Hindlimb muscle (tissue), 1 donor: ENCODE results near the gene SSBP3. TPM values are rescaled to one million over a fixed set of nuclear protein-coding genes. Genes with fewer than 3 reads are reported as not detected.
A peak's percentile ranks its signal among the peaks of the same experiment; 100 is the strongest.
"Not testable (repeated sequence)": the region's sequence is repeated elsewhere in the genome, so short reads cannot be mapped to it uniquely, and the experiment has no call there.

ENCODE experiments used
- DNase-seq: peaks from one replicate; pipeline ENCODE4 v3.0.0-alpha.2; 2013
- polyA plus RNA-seq: library from polyadenylated mRNA; unstranded; fragments of 120-200 nt; gene quantifications from one replicate; pipeline ENCODE4 v1.2.1, GENCODE V29; 2013; ENCODE audit not compliant: insufficient read length

SSBP3 gene
- polyA plus RNA-seq, 1 donor, result 67.2 TPM

DNA sequence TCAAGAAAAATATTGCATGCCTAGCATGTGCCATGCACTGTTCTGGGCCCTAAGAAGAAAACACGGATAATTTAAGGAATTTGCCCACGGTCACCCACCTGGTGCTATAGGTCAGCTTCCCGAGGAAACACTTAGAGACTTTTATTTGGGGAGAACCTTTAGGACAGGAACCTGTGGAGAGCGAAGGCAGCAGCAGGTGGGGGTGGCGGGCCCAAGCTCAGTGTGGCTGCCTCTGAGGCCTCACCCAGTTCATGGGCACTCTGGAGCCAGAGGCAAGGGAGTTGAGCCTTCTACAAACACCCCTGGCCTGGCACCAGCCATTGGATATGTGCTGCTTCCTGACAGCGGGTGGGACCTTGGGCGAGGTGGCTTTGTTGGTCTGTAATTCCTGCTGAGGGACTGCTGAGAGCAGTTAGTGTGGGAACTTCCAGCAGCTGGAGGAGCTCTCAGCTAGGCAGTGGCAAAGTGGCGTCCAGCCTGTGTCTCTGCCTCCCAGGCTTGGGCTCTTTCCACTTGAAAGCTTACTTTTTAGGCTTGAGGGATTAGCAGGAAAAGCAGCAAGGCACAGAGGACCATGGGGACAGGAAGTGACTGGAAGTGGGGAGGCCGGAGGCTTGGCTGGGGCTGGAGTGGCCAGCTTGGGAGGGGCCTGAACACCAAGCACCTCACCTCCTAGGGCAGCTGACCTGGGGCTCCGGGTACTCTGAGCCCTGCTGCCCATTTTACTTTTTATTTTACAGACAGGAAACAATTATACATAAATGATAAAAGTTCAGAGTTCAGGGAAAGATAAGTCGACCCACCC lies 187.1 kb downstream of the SSBP3 start:
- DNase-seq, result no peak

DNA sequence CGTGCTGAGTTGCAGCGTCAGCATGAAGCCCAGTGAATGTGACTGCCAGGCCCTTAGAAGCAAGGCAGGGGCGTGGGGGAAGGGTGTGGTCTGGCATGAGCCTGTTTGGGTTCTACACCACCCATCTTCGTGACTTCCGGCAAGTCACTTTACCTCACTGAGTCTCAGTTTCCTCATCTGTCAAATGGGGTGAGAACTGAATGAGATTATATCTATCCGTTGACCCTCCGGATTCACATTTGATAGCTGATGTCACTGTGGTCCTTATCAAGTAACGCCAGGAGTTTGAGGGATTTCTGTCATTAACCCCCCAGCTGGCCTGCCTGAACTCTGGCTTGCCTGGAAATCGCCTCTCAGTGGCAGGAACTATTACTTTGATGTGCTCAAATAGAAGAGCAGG lies 190.7 kb downstream of the SSBP3 start:
- DNase-seq, result no peak

DNA sequence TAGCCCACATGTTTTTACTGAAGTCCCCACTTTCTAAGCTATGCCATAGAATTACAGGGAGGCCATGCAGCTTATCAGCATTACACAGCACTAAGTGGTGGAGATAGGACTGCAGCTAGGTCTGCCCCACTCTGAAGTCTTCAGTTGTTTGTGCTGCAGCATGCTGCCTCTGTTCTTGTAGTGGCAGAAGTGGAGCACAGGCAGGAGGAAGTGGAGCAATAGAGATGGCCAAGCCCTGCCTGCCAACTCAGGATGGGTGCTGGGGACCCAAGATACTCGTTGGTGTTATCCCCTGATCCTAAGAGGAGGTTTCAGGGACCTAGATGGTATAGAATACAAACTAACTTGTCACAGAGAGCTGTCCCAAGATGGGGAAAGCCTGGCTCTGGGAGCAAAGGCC lies 193.3 kb downstream of the SSBP3 start:
- no peak for DNase-seq

DNA sequence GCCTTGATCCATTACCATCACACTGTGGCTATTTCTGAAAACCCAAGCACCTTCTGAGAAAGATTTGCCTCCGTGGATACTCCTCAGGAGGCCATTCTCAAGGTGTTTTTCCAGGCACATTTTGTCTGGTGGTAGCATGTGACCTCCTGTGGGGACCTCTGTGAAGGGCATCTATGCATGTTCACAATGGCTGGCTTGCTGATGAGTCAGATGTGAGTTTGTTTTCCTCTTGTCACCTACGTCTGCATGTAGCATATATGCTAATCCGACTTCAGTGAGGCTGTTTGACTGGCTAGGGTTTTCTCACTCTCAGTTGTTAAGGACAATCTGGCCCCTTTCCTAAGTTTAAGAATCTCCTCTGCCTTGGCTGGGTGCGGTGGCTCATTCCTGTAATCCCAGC lies 198.3 kb downstream of the SSBP3 start:
- DNase-seq, result not testable (repeated sequence)

DNA sequence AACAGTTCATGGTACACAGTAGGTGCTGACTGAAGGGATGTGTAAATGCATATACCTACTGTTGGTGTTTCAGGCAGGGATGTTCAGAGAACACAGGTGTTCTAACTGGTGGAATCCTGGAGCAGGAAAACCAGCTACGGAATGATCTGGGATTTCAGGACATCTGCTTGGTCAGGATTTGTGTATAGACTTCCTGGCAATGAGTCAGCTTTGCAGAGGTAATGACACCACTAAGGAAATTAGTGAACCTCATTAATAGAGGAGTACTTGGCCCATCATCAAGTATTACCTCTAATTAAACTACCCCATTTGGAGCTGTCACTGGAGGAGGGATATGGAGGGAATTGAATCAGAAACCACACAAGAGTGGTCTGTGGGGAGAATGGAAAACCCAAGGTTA lies 198.9 kb downstream of the SSBP3 start:
- DNase-seq, result no peak

DNA sequence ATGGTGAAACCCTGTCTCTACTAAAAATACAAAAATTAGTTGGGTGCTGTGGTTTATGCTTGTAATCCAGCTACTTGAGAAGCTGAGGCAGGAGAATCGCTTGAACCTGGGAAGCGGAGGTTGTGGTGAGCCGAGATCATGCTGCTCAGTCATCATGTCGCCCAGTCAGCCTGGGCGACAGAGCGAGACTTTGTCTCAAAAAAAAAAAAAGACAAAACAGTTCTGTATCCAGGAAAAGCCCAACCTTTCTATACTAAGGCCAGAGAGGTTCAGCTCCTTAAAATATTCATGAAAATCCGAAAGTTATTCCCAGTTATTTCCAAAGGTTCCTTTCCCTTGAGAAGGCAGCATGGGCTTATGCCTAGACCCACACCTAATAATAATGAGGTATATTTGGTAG lies 202.0 kb downstream of the SSBP3 start:
- no peak for DNase-seq

DNA sequence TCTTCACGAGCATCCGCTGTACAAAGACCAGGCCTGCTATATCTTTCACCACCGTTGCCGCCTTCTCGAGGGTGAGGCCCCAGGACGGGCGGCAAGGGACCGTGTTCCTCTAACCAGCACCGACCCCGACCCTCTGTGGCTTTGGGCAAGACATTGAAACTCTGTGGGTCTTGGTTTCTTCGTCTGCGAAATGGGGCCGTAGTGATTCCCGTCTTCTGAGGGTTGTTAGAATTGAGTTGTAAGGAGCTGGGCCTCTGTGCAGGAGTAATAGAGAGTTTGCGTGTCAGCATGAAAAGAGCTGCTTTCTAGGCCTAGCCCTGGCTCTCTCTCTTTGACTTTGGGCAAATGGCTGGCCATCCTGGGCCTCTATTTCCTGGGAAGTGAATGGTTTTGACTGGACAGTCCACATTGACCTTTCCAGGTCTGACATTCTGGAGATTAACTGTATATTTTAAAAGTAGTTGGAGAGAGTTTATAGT lies 205.6 kb downstream of the SSBP3 start:
- no peak for DNase-seq

DNA sequence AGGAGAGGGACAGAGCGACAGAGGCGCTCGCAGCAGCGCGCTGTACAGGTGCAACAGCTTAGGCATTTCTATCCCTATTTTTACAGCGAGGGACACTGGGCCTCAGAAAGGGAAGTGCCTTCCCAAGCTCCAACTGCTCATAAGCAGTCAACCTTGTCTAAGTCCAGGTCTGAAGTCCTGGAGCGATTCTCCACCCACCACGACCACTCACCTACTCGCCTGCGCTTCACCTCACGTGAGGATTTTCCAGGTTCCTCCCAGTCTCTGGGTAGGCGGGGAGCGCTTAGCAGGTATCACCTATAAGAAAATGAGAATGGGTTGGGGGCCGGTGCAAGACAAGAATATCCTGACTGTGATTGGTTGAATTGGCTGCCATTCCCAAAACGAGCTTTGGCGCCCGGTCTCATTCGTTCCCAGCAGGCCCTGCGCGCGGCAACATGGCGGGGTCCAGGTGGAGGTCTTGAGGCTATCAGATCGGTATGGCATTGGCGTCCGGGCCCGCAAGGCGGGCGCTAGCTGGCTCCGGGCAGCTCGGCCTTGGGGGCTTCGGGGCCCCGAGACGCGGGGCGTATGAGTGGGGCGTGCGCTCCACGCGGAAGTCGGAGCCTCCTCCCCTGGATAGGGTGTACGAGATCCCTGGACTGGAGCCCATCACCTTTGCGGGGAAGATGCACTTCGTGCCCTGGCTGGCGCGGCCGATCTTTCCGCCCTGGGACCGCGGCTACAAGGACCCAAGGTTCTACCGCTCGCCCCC lies 206.3 kb downstream of the SSBP3 start, which contains the start of the genes CYB5RL and MRPL37:
Gene CYB5RL (minus strand): TSS at position 266 of the 754 bp plus-strand sequence. CDS start 4,414 bp downstream, outside the sequence.
Gene MRPL37 (plus strand): TSS at position 403 of the 754 bp plus-strand sequence. CDS start 77 bp downstream, at position 480.
- DNase-seq, result peak; percentile 96

DNA sequence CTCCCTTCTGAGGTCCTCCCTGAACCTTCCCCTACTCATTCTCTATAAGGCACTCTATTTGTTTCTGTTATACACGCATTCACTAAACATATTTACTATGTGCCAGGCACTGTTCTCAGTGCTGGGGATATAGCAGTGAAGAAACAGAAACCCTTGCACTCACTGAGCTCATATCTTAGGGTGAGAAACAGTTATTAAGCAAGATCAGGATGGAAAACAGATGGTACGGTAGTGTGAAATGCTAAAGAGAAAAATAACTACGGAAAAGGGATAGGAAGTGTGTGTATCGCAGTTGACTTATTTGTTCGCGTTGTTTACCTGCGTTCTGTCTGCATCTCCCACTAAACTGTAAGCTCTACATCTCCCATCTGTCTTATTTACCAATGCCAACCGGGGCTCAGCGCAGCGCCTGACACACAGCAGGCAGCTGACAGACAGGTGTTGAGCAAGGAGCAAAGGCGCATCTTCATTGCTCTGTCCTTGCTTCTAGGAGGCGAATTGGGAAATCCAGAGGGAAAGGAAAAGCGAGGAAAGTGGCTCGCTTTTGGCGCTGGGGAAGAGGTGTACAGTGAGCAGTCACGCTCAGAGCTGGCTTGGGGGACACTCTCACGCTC lies 206.9 kb downstream of the SSBP3 start:
- DNase-seq, result no peak

DNA sequence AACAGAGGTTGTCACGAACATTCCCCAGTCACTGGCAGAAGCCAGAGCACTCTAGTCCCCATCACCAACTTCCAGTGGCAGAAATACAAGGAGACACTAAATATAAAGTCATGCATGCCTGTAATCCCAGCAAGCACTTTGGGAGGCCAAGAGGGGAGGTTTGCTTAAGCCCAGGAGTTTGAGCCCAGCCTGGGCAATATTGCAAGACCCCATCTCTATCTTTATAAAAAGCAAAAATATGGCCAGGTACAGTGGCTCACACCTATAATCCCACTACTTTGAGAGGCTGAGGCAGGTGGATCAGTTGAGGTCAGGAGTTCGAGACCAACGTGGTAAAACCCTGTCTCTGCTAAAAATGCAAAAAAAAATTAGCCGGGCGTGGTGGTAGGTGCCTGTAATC lies 212.7 kb downstream of the SSBP3 start:
- no peak for DNase-seq

DNA sequence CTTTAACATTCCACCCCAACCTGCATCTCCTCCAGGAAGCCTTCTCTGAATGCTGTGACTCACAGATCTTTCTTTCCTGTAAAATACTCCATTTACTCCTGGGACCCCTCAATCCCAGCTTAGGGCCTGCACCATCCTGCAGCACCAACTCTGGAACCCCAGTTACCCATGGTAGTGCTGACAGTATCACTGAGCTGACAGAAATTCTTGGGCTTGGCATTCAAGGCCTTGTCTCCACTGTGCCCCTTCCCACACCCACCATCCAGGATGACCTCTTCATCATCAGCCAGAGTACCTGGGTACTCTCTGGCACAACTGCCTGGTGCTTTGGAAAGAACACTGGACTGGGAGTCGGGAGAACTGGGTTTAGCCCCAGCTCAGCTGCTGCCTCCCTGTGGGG lies 214.7 kb downstream of the SSBP3 start:
- no peak for DNase-seq

DNA sequence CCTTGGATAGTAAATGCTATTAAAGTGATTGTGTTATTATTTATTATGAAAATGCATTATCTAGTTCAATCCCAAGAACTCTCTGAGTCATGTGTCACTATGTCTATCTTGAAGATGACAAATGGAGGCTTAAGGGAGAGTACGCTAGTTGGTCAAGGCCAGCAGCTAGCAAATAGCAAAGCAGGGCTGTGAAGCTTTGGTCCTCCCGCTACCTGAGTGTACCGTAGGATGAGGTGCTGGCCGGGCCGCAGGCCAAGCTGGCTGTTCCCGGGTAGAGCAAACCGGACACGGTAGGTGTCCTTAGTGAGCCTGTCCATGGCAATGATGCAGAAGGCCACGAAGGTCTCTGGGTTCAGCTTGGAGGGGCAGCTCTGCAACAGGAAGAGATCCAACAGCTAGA lies 215.7 kb downstream of the SSBP3 start:
- DNase-seq, result no peak

DNA sequence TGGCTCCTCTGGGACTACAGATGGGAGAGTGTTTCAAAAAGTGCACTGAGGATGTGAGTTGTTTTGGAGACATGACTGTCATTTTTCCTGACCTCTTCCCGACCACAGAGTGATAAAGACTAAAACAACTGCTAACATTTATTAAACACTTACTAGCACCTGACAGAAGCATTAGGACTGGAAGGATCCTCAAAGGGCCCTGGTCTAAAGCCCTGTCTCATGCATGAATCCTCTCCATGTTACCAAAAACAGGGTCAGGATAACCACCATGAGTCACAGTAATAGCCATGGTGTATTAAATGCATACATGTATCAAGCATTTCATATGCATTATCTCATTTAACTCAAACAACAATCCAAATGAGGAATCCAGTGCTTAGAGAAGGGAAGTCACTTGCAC lies 217.9 kb downstream of the SSBP3 start:
- no peak for DNase-seq

DNA sequence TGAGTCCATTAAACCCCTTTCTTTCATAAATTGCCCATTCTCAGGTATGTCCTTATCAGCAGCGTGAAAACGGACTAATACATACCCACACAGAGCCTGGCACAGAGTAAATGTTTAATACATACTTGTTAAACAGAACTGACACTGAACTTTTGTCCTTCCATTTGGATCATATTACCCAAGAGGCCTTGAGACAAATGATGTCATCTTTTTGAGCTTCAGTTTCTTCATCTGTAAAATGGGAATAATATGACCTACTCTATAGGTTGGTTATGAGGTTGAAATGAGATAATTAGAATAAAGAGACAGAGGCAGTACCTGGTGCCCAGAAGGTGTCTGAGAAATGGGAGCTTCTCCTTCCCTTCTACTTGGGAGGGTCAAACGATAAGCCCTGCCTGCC lies 220.1 kb downstream of the SSBP3 start:
- DNase-seq, result no peak

DNA sequence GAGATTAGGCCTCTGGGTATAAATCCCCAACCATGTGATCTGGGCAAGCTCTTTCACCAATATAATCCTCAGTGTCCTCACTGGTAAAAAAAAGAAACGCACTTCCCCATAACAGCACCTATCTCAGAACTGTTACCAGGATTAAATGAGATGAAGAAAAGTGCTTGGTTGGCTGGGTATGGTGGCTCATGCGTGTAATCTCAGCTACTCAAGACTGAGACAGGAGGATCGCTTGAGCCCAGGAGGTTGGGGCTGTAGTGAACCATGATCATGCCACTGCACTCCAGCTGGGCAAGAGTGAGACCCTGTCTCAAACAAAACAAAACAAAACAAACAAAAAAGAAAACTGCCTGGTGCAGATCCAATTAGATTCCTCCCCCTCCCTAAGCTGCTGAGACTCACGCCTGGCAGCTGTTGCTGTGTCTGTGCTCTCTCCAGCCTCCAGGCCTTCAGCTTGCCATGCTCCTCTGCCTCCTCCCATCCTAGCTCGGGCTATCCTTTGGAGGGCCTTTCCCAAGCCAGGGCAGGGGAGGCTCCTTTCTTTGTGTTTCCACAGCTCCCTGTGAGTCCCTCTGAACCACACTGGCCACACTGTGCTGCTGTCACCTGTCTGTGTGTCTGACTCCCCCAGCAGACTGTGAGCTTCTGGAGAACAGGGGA lies 225.4 kb downstream of the SSBP3 start:
- no peak for DNase-seq

DNA sequence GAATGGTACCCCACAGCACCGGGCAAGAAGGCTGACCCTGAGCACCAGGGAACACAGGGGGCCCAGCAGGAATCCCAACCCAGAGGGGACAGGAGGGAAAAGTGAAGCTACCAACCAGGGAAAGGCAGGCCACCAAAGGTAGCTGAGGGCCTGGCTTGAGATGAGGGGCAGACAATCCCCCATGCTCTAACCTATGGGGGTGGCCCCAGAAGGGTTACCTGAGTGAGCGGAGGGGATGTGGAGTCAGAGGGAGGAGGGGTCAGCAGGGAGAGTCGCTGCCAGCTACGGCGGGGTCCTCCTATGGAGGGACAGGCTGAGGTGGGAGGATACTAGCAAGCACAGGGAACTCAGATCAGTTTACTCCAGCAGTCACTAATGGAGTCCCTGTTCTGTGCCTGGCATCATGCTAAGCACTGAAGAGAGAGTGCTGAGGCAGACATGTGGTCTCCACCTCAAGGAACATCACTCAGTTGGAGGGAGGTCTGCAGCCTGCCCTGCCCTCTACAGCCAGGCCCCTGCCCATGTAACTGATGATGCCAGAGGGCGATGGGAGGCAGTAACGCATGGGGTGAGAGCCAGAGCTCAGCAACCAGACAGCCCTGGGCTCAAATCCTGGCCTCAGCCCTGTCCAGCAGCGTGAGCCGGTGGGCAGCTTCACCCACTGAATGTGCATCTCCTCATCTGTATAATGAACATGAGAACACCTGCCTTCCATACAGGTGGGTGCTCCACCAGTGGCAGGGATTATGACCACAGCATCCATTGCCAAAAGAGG lies 227.7 kb downstream of the SSBP3 start:
- no peak for DNase-seq

DNA sequence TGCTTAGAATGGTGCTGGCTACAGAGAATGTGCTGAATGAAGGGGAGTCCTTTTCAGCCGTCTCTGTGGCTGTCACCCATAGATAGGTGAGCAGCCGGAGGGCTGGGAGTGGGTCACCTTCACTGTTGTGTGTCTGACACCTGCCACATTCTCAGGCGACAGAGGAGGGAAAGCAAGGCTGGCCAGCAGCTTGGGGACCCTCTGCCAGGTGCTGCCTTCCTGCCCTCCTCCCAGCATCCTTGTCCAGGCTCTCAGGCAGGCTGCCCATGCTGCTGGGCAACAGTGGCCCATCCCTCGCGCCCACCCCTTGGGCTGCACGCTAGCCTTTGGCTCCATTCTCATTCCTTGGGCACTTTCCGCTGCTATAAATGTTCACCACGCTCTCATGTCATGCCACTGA lies 228.5 kb downstream of the SSBP3 start:
- DNase-seq, result no peak

DNA sequence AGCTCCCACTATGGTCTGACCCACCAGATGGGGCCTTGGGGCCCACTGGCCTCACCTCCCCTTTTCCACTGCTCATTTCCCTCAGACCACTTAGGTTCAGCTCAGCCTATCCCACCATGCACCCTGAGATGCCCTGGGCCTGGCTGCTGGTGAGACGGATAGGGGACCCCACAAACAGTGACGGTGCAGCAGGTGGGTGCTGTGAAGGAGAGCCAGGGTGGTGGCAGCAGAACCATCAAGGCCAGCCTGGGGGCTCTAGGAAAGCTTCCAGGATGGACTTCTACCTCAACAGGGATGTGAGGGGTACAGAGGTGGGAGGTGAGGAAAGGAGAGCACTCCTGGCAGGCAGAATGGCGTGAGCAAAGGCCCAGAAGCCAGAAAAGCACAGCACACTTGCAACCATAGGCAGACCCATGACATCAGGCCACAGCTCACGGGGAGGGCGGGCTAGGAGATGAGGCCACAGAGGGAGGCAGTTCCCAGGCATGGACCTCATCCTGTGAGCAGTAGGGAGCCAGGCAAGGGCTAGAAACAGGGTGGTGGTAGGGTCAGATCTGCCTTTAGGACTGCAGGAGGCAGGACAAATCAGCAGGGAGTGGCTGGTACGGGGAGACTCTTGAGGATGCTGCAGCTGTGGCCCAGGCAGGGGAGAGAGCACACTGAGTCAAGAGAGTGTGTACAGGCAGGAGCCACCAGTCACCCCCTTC lies 229.4 kb downstream of the SSBP3 start:
- DNase-seq, result no peak
